Peyer's patch (tissue), 4 donors: Measurements from ENCODE around the gene UST.

ENCODE experiments used
- POLR2A ChIP-seq, 2 donors: fragments of 450-650 bp; IDR thresholded peaks; one replicate each; pipeline ENCODE4 v1.5.1; 2017; ENCODE audit warnings: antibody characterized with exemption in 2 of 2, mild to moderate bottlenecking in 2 of 2, moderate library complexity in 2 of 2
- TF ChIP-seq, protein P1 (sequence below), 6 experiments: fragments of 450-650 bp in 4 of 6; fragments of 200-600 bp in 2 of 6; sonication (generic) in 1 of 6; IDR thresholded peaks; one replicate each; pipeline ENCODE4 v1.5.1; 2017 to 2019; ENCODE audit warnings: antibody characterized with exemption in 6 of 6, mild to moderate bottlenecking in 3 of 6, moderate library complexity in 1 of 6

DNA sequence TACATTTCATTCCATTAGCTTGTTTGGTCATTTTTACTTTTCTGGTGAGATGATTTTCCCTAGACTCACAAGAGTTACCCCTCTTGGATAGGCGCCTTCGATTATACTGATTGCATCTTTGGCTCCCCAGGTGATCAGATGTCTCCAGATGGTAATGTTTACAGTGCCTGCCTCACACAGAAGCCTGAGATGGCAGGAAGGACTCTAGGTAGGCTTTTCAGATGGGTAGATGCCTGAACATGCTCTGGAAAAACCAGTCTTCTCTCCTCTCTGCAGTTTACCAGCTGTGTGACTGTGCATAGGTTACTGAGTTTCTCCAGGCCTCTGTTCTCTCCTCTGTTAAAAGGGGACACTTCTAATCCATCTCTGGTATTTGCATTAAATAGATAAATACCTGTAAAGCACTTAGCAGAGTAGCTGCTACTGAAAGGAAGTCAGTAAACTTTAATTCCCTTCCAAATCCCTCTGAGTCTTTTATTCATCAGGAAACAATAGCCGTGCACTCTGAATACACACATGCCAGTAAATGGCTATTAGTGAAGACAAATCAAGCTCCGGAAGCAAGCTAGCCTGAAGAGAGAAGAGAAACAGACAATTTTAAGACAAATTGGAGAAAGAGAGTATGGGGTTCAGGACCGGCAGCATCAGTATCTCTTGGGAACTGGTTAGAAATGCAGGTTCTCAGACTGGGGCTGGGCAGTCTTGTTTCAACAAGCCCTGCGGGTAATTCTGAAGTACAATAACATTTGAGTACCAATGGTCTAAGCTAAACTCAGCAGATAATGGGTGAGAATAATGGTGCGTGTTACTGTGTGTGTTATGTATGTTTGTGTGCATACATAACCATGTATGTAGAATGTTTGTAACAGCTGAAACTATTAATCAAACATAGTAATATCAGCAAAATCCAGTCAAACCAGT, 139.4 kb downstream of the UST start:
- TF ChIP-seq POLR2A (IDR thresholded peaks at IDR 0.05) = no peak
- TF ChIP-seq, protein P1, sequence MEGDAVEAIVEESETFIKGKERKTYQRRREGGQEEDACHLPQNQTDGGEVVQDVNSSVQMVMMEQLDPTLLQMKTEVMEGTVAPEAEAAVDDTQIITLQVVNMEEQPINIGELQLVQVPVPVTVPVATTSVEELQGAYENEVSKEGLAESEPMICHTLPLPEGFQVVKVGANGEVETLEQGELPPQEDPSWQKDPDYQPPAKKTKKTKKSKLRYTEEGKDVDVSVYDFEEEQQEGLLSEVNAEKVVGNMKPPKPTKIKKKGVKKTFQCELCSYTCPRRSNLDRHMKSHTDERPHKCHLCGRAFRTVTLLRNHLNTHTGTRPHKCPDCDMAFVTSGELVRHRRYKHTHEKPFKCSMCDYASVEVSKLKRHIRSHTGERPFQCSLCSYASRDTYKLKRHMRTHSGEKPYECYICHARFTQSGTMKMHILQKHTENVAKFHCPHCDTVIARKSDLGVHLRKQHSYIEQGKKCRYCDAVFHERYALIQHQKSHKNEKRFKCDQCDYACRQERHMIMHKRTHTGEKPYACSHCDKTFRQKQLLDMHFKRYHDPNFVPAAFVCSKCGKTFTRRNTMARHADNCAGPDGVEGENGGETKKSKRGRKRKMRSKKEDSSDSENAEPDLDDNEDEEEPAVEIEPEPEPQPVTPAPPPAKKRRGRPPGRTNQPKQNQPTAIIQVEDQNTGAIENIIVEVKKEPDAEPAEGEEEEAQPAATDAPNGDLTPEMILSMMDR (IDR thresholded peaks at IDR 0.05) = no peak
